Upper lobe of right lung (tissue), 1 donor: Measurements from ENCODE around the gene CD3G. TPM values are rescaled to one million over a fixed set of nuclear protein-coding genes. Genes with fewer than 3 reads are reported as not detected.

Experiments used
- ATAC-seq: fragments of 200-7000 bp; cut with Tn5 transposase; one replicate; pipeline ENCODE4 v1.9.1; 2020; ENCODE audit warnings: mild to moderate bottlenecking, moderate library complexity
- DNase-seq: peaks from one replicate; pipeline ENCODE4 v3.0.0-alpha.2; 2020
- H3K27ac ChIP-seq: fragments of 200-600 bp; one replicate; pipeline ENCODE4 v1.8.0; 2022
- H3K27me3 ChIP-seq: fragments of 200-600 bp; one replicate; pipeline ENCODE4 v1.8.0; 2022; ENCODE audit warnings: mild to moderate bottlenecking
- H3K36me3 ChIP-seq: fragments of 200-600 bp; one replicate; pipeline ENCODE4 v1.8.0; 2022
- H3K4me1 ChIP-seq: fragments of 200-600 bp; one replicate; pipeline ENCODE4 v1.8.0; 2022
- H3K4me3 ChIP-seq: fragments of 200-600 bp; one replicate; pipeline ENCODE4 v1.8.0; 2022; ENCODE audit warnings: mild to moderate bottlenecking
- H3K9me3 ChIP-seq: fragments of 200-600 bp; one replicate; pipeline ENCODE4 v1.8.0; 2022
- CTCF ChIP-seq: fragments of 200-600 bp; IDR thresholded peaks from one replicate; pipeline ENCODE4 v1.8.0; 2022; ENCODE audit warnings: antibody characterized with exemption
- intact Hi-C: fragments of 100-400 bp; cut with DNase I; formaldehyde crosslinking; loops from one replicate; pipeline ENCODE4 v1.11.0; 2022
- total RNA-seq: library from RNA; stranded (reverse); fragmentation: NEBNext Ultra II Directional; extraction: Animal tissue kit (Norgen Biotek cat#: 25700); gene quantifications from one replicate; pipeline ENCODE4 v1.2.1, GENCODE V29; 2021
- donor health status: DM: no; HTN: yes; CAD: no; lungs with severe emphysema.

CD3G gene
- total RNA-seq, 1 donor from 2014 or later, result 6.5 TPM

GRCh38 chr11:118341261-118341660 is 2.9 kb upstream of the CD3G start:
- no peak for DNase-seq
- intact Hi-C loops, result no loop called here
- Histone ChIP-seq H3K4me1 (no peaks in the 10 kb centered on the region), H3K27me3 (no peaks in the 10 kb centered on the region), H3K36me3 (no peaks in the 10 kb centered on the region), H3K9me3 (no peaks in the 10 kb centered on the region), H3K4me3 (peak overlapping the region; percentile 32), H3K27ac (no peak overlapping the region)
- TF ChIP-seq CTCF, result no peak
- ATAC-seq, result no peak

- Histone ChIP-seq H3K27ac (peak overlapping the region; percentile 24), H3K4me3 (peak overlapping the region; percentile 32), H3K9me3 (no peaks in the 10 kb centered on the region), H3K27me3 (no peaks in the 10 kb centered on the region), H3K36me3 (no peaks in the 10 kb centered on the region), H3K4me1 (no peaks in the 10 kb centered on the region)
- TF ChIP-seq CTCF, result no peak
- ATAC-seq, result no peak
- intact Hi-C loops, result no loop called here
- DNase-seq, result no peak
Measured at GRCh38 chr11:118341815-118342489, 2.2 kb upstream of the CD3G start.

GRCh38 chr11:118342503-118343161 is 1.5 kb upstream of the CD3G start, which contains the start of gene CD3D:
CD3D (minus strand) TSS chr11:118342705; CDS start chr11:118342607, 98 bp downstream.
- Histone ChIP-seq H3K36me3 (no peaks in the 10 kb centered on the region), H3K9me3 (no peaks in the 10 kb centered on the region), H3K27ac (peak within 1 kb of the TSS; percentile 30), H3K27me3 (no peaks in the 10 kb centered on the region), H3K4me3 (peak within 1 kb of the TSS; percentile 32), H3K4me1 (no peaks in the 10 kb centered on the region)
- no peak for TF ChIP-seq CTCF
- ATAC-seq (no peak), DNase-seq (no peak)
- intact Hi-C loops, result no loop called here

GRCh38 chr11:118343248-118343647 is 896 bp upstream of the CD3G start:
- Histone ChIP-seq H3K4me1 (no peaks in the 10 kb centered on the region), H3K27me3 (no peaks in the 10 kb centered on the region), H3K36me3 (no peaks in the 10 kb centered on the region), H3K9me3 (no peaks in the 10 kb centered on the region), H3K4me3 (peak overlapping the region; percentile 8), H3K27ac (peak overlapping the region; percentile 30)
- intact Hi-C loops, result no loop called here
- no peak for TF ChIP-seq CTCF
- no peak for ATAC-seq
- DNase-seq, result no peak

GRCh38 chr11:118349475-118349874 is 5.3 kb downstream of the CD3G start:
- no peak for DNase-seq
- Histone ChIP-seq H3K36me3 (no peaks in the 10 kb centered on the region), H3K4me3 (no peak overlapping the region), H3K4me1 (no peaks in the 10 kb centered on the region), H3K9me3 (no peaks in the 10 kb centered on the region), H3K27me3 (no peaks in the 10 kb centered on the region), H3K27ac (no peak overlapping the region)
- no peak for TF ChIP-seq CTCF
- ATAC-seq, result no peak
- intact Hi-C loops, result no loop called here
